Measurements from ENCODE around the gene TP53I11.

TP53I11 gene

DNA sequence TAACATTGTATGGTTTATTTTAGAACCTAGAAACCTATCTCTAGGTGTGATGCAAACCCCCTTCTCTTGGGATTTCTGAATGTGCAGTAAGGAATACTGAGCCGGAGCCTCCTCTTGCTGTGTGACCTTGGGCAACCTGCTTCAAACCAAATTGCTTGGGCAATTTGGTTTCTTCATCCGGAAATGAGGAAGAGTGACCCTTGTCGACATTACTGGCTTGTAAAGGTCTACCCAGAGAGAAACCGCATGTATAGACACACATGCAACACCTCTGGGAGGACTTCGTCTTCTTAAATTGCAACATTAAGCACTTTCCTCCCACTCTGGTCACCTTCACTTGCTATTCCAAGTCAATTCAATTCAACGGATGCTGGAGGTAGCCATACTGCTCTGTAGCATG lies 19.6 kb upstream of the TP53I11 start:
- H3K23ac ChIP-seq (ENCODE audit: low read depth, low read length, poor library complexity) = no peak overlapping the region
- H3K36me3 ChIP-seq (replicated peaks in 1 of 2; ENCODE audit: control insufficient read depth in 2 of 2, insufficient read depth in 2 of 2, low read length in 2 of 2) = no peaks in the 10 kb centered on the region
- H3K9ac ChIP-seq (ENCODE audit: low read depth, low read length, poor library complexity) = no peak overlapping the region
- H2AK5ac ChIP-seq (ENCODE audit: low read depth, low read length) = peak overlapping the region; percentile 59
- H2BK12ac ChIP-seq (ENCODE audit: low read length) = no peak overlapping the region
- no peak overlapping the region for H2BK5ac ChIP-seq (ENCODE audit: low read length)
- H3K4ac ChIP-seq (ENCODE audit: low read length) = no peak overlapping the region
- no peak for DNase-seq (ENCODE audit: low spot score)
- peaks cover 0 to 43% (median 0%) of the 10 kb centered on the region in 3 experiments for H3K27me3 ChIP-seq (ENCODE audit: control insufficient read depth in 3 of 3, insufficient read depth in 3 of 3, low read depth in 1 of 3, low read length in 3 of 3)
- no peak overlapping the region for H4K91ac ChIP-seq (ENCODE audit: low read depth, low read length, poor library complexity)
- H2AFZ ChIP-seq (ENCODE audit: low read length) = no peak overlapping the region
- H3K27ac ChIP-seq (replicated peaks; ENCODE audit: low read length) = no peak overlapping the region
- no peak overlapping the region for H3K14ac ChIP-seq (ENCODE audit: low read length)
- peak overlapping the region; percentile 25 for H2BK15ac ChIP-seq (ENCODE audit: low read length)
- no peaks in the 10 kb centered on the region for H3K79me1 ChIP-seq (ENCODE audit: low read depth, low read length)
- H3K4me3 ChIP-seq (ENCODE audit: low read length in 2 of 2) = no peak overlapping the region
- no peak overlapping the region for H4K8ac ChIP-seq (ENCODE audit: low read depth, low read length)
- H3K18ac ChIP-seq (ENCODE audit: low read length) = no peak overlapping the region
- no peaks in the 10 kb centered on the region for H3K9me3 ChIP-seq (replicated peaks in 1 of 2; ENCODE audit: control insufficient read depth in 2 of 2, insufficient read depth in 1 of 2, low read depth in 1 of 2, low read length in 2 of 2)
- no CpG with 5 or more reads among the region's 6 CpGs for WGBS, 2 donors (ENCODE audit: extremely low coverage in 2 of 2, insufficient read length in 2 of 2, insufficient replicate concordance in 1 of 2)
- H2BK120ac ChIP-seq (ENCODE audit: low read depth, low read length) = no peak overlapping the region
- peaks cover 9 to 13% of the 10 kb centered on the region in 2 donors for H3K4me1 ChIP-seq (ENCODE audit: control insufficient read depth in 2 of 2, insufficient read depth in 1 of 2, low read depth in 1 of 2, low read length in 2 of 2)
- no peak overlapping the region for H3K4me2 ChIP-seq (ENCODE audit: insufficient read depth, low read length, poor library complexity, severe bottlenecking)

DNA sequence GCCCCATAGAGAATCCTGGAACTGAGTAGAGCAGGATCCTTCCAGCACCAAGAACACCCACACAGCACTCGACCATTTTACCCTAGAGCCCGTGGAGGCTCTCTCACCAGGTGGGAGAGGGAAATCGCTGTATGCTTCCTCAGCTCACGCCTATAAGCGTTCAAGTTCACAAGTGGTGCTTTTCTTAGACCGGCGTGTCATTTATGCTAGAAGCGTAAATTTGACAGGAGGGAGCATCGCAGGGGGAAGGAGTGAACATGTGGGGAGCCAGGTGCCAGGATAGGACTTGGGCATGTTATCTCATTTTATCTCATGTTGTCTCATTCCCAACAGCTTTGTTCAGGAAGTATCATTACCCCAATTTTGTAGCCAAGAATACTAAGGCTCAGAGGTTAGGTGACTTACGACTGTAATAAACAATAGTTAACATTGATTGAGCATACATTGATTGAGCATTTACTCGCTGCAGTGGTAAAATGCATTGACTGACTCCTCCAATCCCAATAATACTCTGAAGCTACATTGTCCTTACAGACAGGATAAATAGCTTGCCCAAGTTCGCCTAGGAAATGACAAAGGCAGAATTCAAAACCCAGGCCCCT lies 19.1 kb upstream of the TP53I11 start:
- H3K23ac ChIP-seq (ENCODE audit: low read depth, low read length, poor library complexity) = no peak overlapping the region
- WGBS, 2 donors (ENCODE audit: extremely low coverage in 2 of 2, insufficient read length in 2 of 2, insufficient replicate concordance in 1 of 2) = no CpG with 5 or more reads among the region's 12 CpGs
- no peak overlapping the region for H3K27ac ChIP-seq (replicated peaks; ENCODE audit: low read length)

DNA sequence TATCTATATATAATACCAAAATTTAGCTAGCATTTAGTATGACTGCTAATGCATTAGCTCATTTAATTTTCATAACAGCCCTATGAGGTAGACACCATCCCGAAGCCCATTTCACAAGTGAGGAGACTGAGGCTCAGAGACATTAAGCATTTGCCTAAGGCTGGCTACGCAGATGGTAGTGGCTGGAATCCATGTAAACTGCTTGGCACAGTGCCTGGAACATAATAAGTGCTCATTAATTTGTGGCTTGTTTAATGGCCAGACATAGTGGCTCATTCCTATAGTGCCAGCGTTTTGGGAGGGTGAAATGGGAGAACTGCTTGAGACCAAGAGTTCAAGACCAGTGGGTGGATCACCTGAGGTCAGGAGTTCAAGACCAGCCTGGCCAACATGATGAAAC lies 17.8 kb upstream of the TP53I11 start:
- Histone ChIP-seq H2BK15ac (ENCODE audit: low read length) (no peak overlapping the region), H3K18ac (ENCODE audit: low read length) (no peak overlapping the region), H4K91ac (ENCODE audit: low read depth, low read length, poor library complexity) (no peak overlapping the region), H4K8ac (ENCODE audit: low read depth, low read length) (no peak overlapping the region), H2BK12ac (ENCODE audit: low read length) (no peak overlapping the region), H3K14ac (ENCODE audit: low read length) (no peak overlapping the region), H2AFZ (ENCODE audit: low read length) (no peak overlapping the region), H2AK5ac (ENCODE audit: low read depth, low read length) (no peak overlapping the region), H3K9me3 (replicated peaks in 1 of 2; ENCODE audit: control insufficient read depth in 2 of 2, insufficient read depth in 1 of 2, low read depth in 1 of 2, low read length in 2 of 2) (no peaks in the 10 kb centered on the region), H2BK120ac (ENCODE audit: low read depth, low read length) (no peak overlapping the region), H3K36me3 (replicated peaks in 1 of 2; ENCODE audit: control insufficient read depth in 2 of 2, insufficient read depth in 2 of 2, low read length in 2 of 2) (no peaks in the 10 kb centered on the region), H3K27ac (replicated peaks; ENCODE audit: low read length) (no peak overlapping the region), H2BK5ac (ENCODE audit: low read length) (no peak overlapping the region), H3K79me1 (ENCODE audit: low read depth, low read length) (no peaks in the 10 kb centered on the region), H3K4me3 (ENCODE audit: low read length in 2 of 2) (no peak overlapping the region), H3K27me3 (ENCODE audit: control insufficient read depth in 3 of 3, insufficient read depth in 3 of 3, low read depth in 1 of 3, low read length in 3 of 3) (peaks cover 0 to 57% (median 0%) of the 10 kb centered on the region in 3 experiments), H3K9ac (ENCODE audit: low read depth, low read length, poor library complexity) (no peak overlapping the region), H3K4me2 (ENCODE audit: insufficient read depth, low read length, poor library complexity, severe bottlenecking) (no peak overlapping the region), H3K23ac (ENCODE audit: low read depth, low read length, poor library complexity) (no peak overlapping the region), H3K4me1 (ENCODE audit: control insufficient read depth in 2 of 2, insufficient read depth in 1 of 2, low read depth in 1 of 2, low read length in 2 of 2) (peaks cover 1 to 18% of the 10 kb centered on the region in 2 donors), H3K4ac (ENCODE audit: low read length) (no peak overlapping the region)
- no CpG with 5 or more reads among the region's 3 CpGs for WGBS, 2 donors (ENCODE audit: extremely low coverage in 2 of 2, insufficient read length in 2 of 2, insufficient replicate concordance in 1 of 2)
- no peak for DNase-seq (ENCODE audit: low spot score)

More for the DNA sequence above, 19.1 kb upstream of the TP53I11 start:
- H4K91ac ChIP-seq (ENCODE audit: low read depth, low read length, poor library complexity) = no peak overlapping the region
- H3K4ac ChIP-seq (ENCODE audit: low read length) = no peak overlapping the region
- no peak overlapping the region for H2AFZ ChIP-seq (ENCODE audit: low read length)
- peak overlapping the region; percentile 21 for H3K18ac ChIP-seq (ENCODE audit: low read length)
- H4K8ac ChIP-seq (ENCODE audit: low read depth, low read length) = no peak overlapping the region
- peaks cover 9 to 17% of the 10 kb centered on the region in 2 donors for H3K4me1 ChIP-seq (ENCODE audit: control insufficient read depth in 2 of 2, insufficient read depth in 1 of 2, low read depth in 1 of 2, low read length in 2 of 2)
- H2BK15ac ChIP-seq (ENCODE audit: low read length) = no peak overlapping the region
- no peak overlapping the region for H3K4me3 ChIP-seq (ENCODE audit: low read length in 2 of 2)
- H3K36me3 ChIP-seq (replicated peaks in 1 of 2; ENCODE audit: control insufficient read depth in 2 of 2, insufficient read depth in 2 of 2, low read length in 2 of 2) = no peaks in the 10 kb centered on the region
- peaks cover 0 to 48% (median 0%) of the 10 kb centered on the region in 3 experiments for H3K27me3 ChIP-seq (ENCODE audit: control insufficient read depth in 3 of 3, insufficient read depth in 3 of 3, low read depth in 1 of 3, low read length in 3 of 3)
- no peak overlapping the region for H2BK5ac ChIP-seq (ENCODE audit: low read length)
- H3K9me3 ChIP-seq (replicated peaks in 1 of 2; ENCODE audit: control insufficient read depth in 2 of 2, insufficient read depth in 1 of 2, low read depth in 1 of 2, low read length in 2 of 2) = no peaks in the 10 kb centered on the region
- H2AK5ac ChIP-seq (ENCODE audit: low read depth, low read length) = no peak overlapping the region
- H2BK120ac ChIP-seq (ENCODE audit: low read depth, low read length) = no peak overlapping the region
- H3K14ac ChIP-seq (ENCODE audit: low read length) = no peak overlapping the region
- no peak overlapping the region for H2BK12ac ChIP-seq (ENCODE audit: low read length)
- H3K4me2 ChIP-seq (ENCODE audit: insufficient read depth, low read length, poor library complexity, severe bottlenecking) = no peak overlapping the region
- H3K79me1 ChIP-seq (ENCODE audit: low read depth, low read length) = no peaks in the 10 kb centered on the region
- no peak overlapping the region for H3K9ac ChIP-seq (ENCODE audit: low read depth, low read length, poor library complexity)
- no peak for DNase-seq (ENCODE audit: low spot score)

DNA sequence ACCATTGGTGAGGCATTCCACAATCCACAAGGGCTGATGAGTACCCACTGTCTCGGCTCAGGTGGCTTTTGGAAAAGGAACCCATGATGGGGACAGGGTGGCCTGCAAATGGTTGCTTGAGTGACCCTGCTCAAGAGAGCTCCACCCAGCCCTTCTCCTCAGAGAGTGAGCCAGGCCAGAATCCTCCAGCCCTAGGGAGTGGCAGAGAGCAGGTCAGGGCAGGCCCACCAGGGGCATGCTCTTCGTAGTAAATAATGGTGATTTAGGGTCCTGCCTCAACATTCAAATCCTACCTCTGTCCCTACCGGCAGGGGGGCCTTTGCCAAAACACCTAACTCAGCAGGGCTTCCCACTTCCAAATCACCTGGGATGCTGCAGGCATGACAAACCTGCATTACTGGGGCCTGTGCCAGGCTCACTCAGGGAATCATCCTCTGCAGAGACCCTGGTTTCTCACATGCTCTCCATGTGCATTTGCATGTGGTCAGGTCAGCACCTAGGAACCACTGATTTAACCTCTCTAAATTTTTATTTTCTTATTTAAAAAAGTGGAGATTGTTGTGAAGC lies 17.3 kb upstream of the TP53I11 start:
- Histone ChIP-seq H4K8ac (ENCODE audit: low read depth, low read length) (no peak overlapping the region), H3K14ac (ENCODE audit: low read length) (no peak overlapping the region), H3K27me3 (ENCODE audit: control insufficient read depth in 3 of 3, insufficient read depth in 3 of 3, low read depth in 1 of 3, low read length in 3 of 3) (peaks cover 0 to 58% (median 0%) of the 10 kb centered on the region in 3 experiments), H3K4me1 (ENCODE audit: control insufficient read depth in 2 of 2, insufficient read depth in 1 of 2, low read depth in 1 of 2, low read length in 2 of 2) (peaks cover 0 to 21% of the 10 kb centered on the region in 2 donors), H3K27ac (replicated peaks; ENCODE audit: low read length) (no peak overlapping the region), H3K36me3 (replicated peaks in 1 of 2; ENCODE audit: control insufficient read depth in 2 of 2, insufficient read depth in 2 of 2, low read length in 2 of 2) (no peaks in the 10 kb centered on the region), H2BK15ac (ENCODE audit: low read length) (peak overlapping the region; percentile 71), H3K23ac (ENCODE audit: low read depth, low read length, poor library complexity) (no peak overlapping the region), H2BK12ac (ENCODE audit: low read length) (peak overlapping the region; percentile 64), H2BK5ac (ENCODE audit: low read length) (peak overlapping the region; percentile 76), H3K4me2 (ENCODE audit: insufficient read depth, low read length, poor library complexity, severe bottlenecking) (no peak overlapping the region), H3K9ac (ENCODE audit: low read depth, low read length, poor library complexity) (no peak overlapping the region), H3K9me3 (replicated peaks in 1 of 2; ENCODE audit: control insufficient read depth in 2 of 2, insufficient read depth in 1 of 2, low read depth in 1 of 2, low read length in 2 of 2) (no peaks in the 10 kb centered on the region), H3K4me3 (ENCODE audit: low read length in 2 of 2) (no peak overlapping the region), H4K91ac (ENCODE audit: low read depth, low read length, poor library complexity) (no peak overlapping the region), H3K4ac (ENCODE audit: low read length) (no peak overlapping the region), H3K18ac (ENCODE audit: low read length) (peak overlapping the region; percentile 86), H2BK120ac (ENCODE audit: low read depth, low read length) (peak overlapping the region; percentile 19), H3K79me1 (ENCODE audit: low read depth, low read length) (no peaks in the 10 kb centered on the region), H2AK5ac (ENCODE audit: low read depth, low read length) (peak overlapping the region; percentile 91), H2AFZ (ENCODE audit: low read length) (no peak overlapping the region)
- no CpG with 5 or more reads among the region's 3 CpGs for WGBS, 2 donors (ENCODE audit: extremely low coverage in 2 of 2, insufficient read length in 2 of 2, insufficient replicate concordance in 1 of 2)
- DNase-seq (ENCODE audit: low spot score) = no peak
